Esophagus (tissue), 2 donors: ENCODE measurements around the gene DEDD2. TPM values are rescaled to one million over a fixed set of nuclear protein-coding genes. Genes with fewer than 3 reads are reported as not detected.
A peak's percentile ranks its signal among the peaks of the same experiment; 100 is the strongest.

ENCODE experiments used
- H3K27ac ChIP-seq, 2 donors: one replicate each; pipeline ENCODE4 v1.5.1; 2013; ENCODE audit warnings: low read depth in 2 of 2, mild to moderate bottlenecking in 2 of 2, inconsistent platforms in 1 of 2, low read length in 1 of 2, moderate library complexity in 1 of 2
- H3K27me3 ChIP-seq, 2 donors: one replicate each; pipeline ENCODE4 v1.6.1; 2013; ENCODE audit warnings: low read length in 2 of 2, control low read depth in 1 of 2, mild to moderate bottlenecking in 1 of 2; ENCODE audit not compliant: insufficient read depth in 2 of 2, control insufficient read depth in 1 of 2
- H3K36me3 ChIP-seq, 2 donors: one replicate each; pipeline ENCODE4 v1.6.1; 2013; ENCODE audit warnings: low read length in 1 of 2; ENCODE audit not compliant: control insufficient read depth in 2 of 2, insufficient read depth in 2 of 2
- H3K4me1 ChIP-seq, 2 donors: one replicate each; pipeline ENCODE4 v1.6.1; 2013; ENCODE audit warnings: low read length in 1 of 2; ENCODE audit not compliant: control insufficient read depth in 2 of 2, insufficient read depth in 2 of 2
- H3K4me3 ChIP-seq, 2 donors: one replicate each; pipeline ENCODE4 v1.5.1; 2013; ENCODE audit warnings: low read length in 2 of 2, mild to moderate bottlenecking in 2 of 2, low read depth in 1 of 2, moderate library complexity in 1 of 2
- H3K9me3 ChIP-seq, 2 donors: one replicate each; pipeline ENCODE4 v1.6.1; 2013; ENCODE audit warnings: mild to moderate bottlenecking in 2 of 2, low read depth in 1 of 2, low read length in 1 of 2, moderate library complexity in 1 of 2; ENCODE audit not compliant: control insufficient read depth in 2 of 2, insufficient read depth in 1 of 2
- WGBS, 2 donors: extraction: QIAGEN DNeasy Blood & Tissue Kit; methylation state at CpG; one replicate each; pipeline ENCODE4 v1.1.7; 2013; 5-methylcytosine and 5-hydroxymethylcytosine counted together
- polyA plus RNA-seq, 2 donors: library from polyadenylated mRNA; stranded (reverse); fragments of 200-250 nt; gene quantifications; one replicate each; pipeline ENCODE4 v1.2.3, GENCODE V29; 2013
- donor health status: healthy with polysubstance abuse.
- donor health status: Bipolar disorder and iron deficiency.

DEDD2 gene
- polyA plus RNA-seq, 2 donors = 20.7 to 21.9 TPM

- peak overlapping the region in 1 of 2 donors; percentile 67 for H3K27ac ChIP-seq
- no peaks in the 10 kb centered on the region for H3K27me3 ChIP-seq
- peaks cover 0 to 5% of the 10 kb centered on the region in 2 donors for H3K36me3 ChIP-seq
- WGBS, 2 donors = 45 to 52% methylated on average over 1 of the region's 1 CpG
- no peaks in the 10 kb centered on the region for H3K9me3 ChIP-seq
- no peak overlapping the region for H3K4me3 ChIP-seq
- H3K4me1 ChIP-seq = peaks cover 3 to 11% of the 10 kb centered on the region in 2 donors
Observed at GRCh38 chr19:42193294-42193693, 24.2 kb downstream of the DEDD2 start.

- no peak overlapping the region for H3K4me3 ChIP-seq
- no peaks in the 10 kb centered on the region for H3K9me3 ChIP-seq
- no peaks in the 10 kb centered on the region for H3K27me3 ChIP-seq
- 42 to 44% methylated on average over 3 of the region's 3 CpGs for WGBS, 2 donors
- H3K27ac ChIP-seq = peak overlapping the region; percentile 26 to 71
- H3K4me1 ChIP-seq = peaks cover 3 to 5% of the 10 kb centered on the region in 2 donors
- H3K36me3 ChIP-seq = peaks cover 0 to 3% of the 10 kb centered on the region in 2 donors
Observed at GRCh38 chr19:42191855-42192254, 25.6 kb downstream of the DEDD2 start.

GRCh38 chr19:42191330-42191729 lies 26.1 kb downstream of the DEDD2 start:
- Histone ChIP-seq H3K4me1 (peaks cover 3 to 5% of the 10 kb centered on the region in 2 donors), H3K9me3 (no peaks in the 10 kb centered on the region), H3K27me3 (no peaks in the 10 kb centered on the region), H3K4me3 (no peak overlapping the region), H3K27ac (peak overlapping the region; percentile 26 to 89), H3K36me3 (peaks cover 0 to 3% of the 10 kb centered on the region in 2 donors)
- WGBS, 2 donors = 73 to 76% methylated on average over 1 of the region's 1 CpG

GRCh38 chr19:42189133-42189532 lies 28.3 kb downstream of the DEDD2 start:
- Histone ChIP-seq H3K4me1 (peaks cover 3 to 5% of the 10 kb centered on the region in 2 donors), H3K27ac (no peak overlapping the region), H3K4me3 (no peak overlapping the region), H3K36me3 (no peaks in the 10 kb centered on the region), H3K27me3 (no peaks in the 10 kb centered on the region), H3K9me3 (no peaks in the 10 kb centered on the region)
- WGBS, 2 donors = 80 to 81% methylated on average over 3 of the region's 3 CpGs

DNA sequence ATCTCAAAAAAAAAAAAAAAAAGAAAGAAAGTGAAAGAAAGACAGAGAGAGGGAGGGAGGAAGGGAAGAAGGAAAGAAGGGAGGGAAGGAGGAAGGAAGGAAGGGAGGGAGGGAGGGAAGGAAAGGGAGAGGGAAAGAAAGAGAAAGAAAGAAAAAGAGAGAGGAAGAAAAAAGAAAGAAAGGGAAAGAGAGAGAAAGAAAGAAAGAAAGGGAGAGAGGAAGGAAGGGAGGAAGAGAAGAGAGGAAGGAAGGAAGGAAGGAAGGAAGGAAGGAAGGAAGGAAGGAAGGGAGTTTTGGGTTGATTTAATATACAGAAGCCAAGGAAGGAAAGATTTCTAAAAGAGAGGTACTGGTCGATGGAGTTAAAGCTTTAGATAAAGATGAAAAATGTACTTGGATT lies 28.8 kb downstream of the DEDD2 start:
- no peaks in the 10 kb centered on the region for H3K27me3 ChIP-seq
- peaks cover 3 to 5% of the 10 kb centered on the region in 2 donors for H3K4me1 ChIP-seq
- H3K36me3 ChIP-seq = no peaks in the 10 kb centered on the region
- H3K9me3 ChIP-seq = no peaks in the 10 kb centered on the region
- no peak overlapping the region for H3K4me3 ChIP-seq
- H3K27ac ChIP-seq = no peak overlapping the region
- WGBS, 2 donors = 59 to 86% methylated on average over 1 of the region's 1 CpG

- no peaks in the 10 kb centered on the region for H3K36me3 ChIP-seq
- H3K9me3 ChIP-seq = no peaks in the 10 kb centered on the region
- H3K4me1 ChIP-seq = no peaks in the 10 kb centered on the region
- H3K27me3 ChIP-seq = no peaks in the 10 kb centered on the region
- H3K4me3 ChIP-seq = no peak overlapping the region
- H3K27ac ChIP-seq = no peak overlapping the region
Observed at GRCh38 chr19:42185277-42185676, 32.2 kb downstream of the DEDD2 start.

DNA sequence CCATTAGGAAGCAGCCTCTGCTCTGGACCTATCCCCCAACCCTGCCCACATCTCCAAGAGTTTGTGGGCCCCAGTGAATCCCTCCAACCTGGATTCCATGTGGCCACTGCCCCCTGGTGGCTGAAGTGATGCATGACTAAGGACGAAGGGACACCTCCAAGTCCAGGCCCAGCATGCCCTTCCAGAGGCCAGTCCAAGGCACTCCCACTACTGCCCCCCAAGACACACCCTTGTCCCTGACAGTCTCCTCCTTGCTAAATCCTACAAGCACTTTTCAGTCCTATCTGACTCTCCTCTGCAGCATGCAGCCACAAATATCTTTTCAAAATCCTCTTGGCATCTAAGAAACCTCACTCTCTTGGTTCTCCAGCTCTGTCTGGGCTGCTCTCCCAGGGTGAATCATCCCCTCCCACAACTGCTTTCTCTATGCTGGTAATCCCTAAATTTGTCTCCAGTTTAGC lies 33.0 kb downstream of the DEDD2 start:
- Histone ChIP-seq H3K36me3 (no peaks in the 10 kb centered on the region), H3K27ac (no peak overlapping the region), H3K4me3 (no peak overlapping the region), H3K4me1 (no peaks in the 10 kb centered on the region), H3K9me3 (no peaks in the 10 kb centered on the region), H3K27me3 (peaks cover 0 to 5% of the 10 kb centered on the region in 2 donors)
- 0% methylated on average over 1 of the region's 1 CpG for WGBS, 2 donors

GRCh38 chr19:42178791-42179674 lies 38.4 kb downstream of the DEDD2 start:
- Histone ChIP-seq H3K4me3 (no peak overlapping the region), H3K36me3 (no peaks in the 10 kb centered on the region)

DNA sequence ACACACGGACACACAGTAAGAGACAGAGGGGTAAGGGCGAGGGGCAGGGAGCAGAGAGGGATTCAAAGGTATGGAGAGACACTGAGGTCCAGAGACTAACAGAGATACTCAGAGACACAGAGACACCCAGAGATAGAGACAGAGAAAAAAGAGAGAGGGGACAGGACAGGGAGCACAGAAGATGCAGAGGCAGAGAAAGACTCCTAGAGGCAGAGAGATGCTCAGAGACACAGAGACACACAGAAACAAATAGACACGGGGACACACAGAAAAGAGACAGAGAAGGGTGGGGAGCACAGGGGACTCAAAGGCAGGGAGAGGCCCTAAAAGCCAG lies 39.8 kb downstream of the DEDD2 start:
- H3K9me3 ChIP-seq = no peaks in the 10 kb centered on the region
- no peak overlapping the region for H3K4me3 ChIP-seq
- no peaks in the 10 kb centered on the region for H3K36me3 ChIP-seq
- H3K27me3 ChIP-seq = peaks cover 0 to 13% of the 10 kb centered on the region in 2 donors
- 30 to 34% methylated on average over 3 of the region's 3 CpGs for WGBS, 2 donors
- no peak overlapping the region for H3K27ac ChIP-seq
- H3K4me1 ChIP-seq = peaks cover 0 to 7% of the 10 kb centered on the region in 2 donors

More at GRCh38 chr19:42178791-42179674, 38.4 kb downstream of the DEDD2 start:
- 12 to 17% methylated on average over 9 to 13 of the region's 13 CpGs for WGBS, 2 donors
- H3K4me1 ChIP-seq = peaks cover 0 to 7% of the 10 kb centered on the region in 2 donors
- no peaks in the 10 kb centered on the region for H3K9me3 ChIP-seq
- H3K27ac ChIP-seq = no peak overlapping the region
- peaks cover 0 to 13% of the 10 kb centered on the region in 2 donors for H3K27me3 ChIP-seq
